HepG2 (cell line): Measurements from ENCODE around the gene SMIM12. TPM values are rescaled to one million over a fixed set of nuclear protein-coding genes. Genes with fewer than 3 reads are reported as not detected.

Experiments used
- ATAC-seq: fragments of 200-7000 bp; cut with Tn5 transposase; 3 replicates; pipeline ENCODE4 v1.9.1; 2020; ENCODE audit warnings: mild to moderate bottlenecking, moderate library complexity
- BruUV-seq: library from RNA; stranded (reverse); fragments of 400-500 nt; replicated peaks from 2 replicates; lab custom pipeline; 2021; lab: Mats Ljungman, UMichigan
- CTCF ChIA-PET: fragments of 300-600 bp; formaldehyde crosslinking; extraction: SDS; loops from one replicate; lab custom pipeline; 2021; ENCODE audit warnings: low total read pairs, inconsistent platforms, low intra/inter-chr PET ratio; lab: Yijun Ruan, JAX
- POLR2A ChIA-PET: fragments of 350-600 bp; sonication (Branson Sonifier 250); formaldehyde crosslinking; loops from one replicate; lab custom pipeline; 2020; ENCODE audit warnings: antibody characterized with exemption, inconsistent platforms; lab: Yijun Ruan, JAX
- DNase-seq: peaks from one replicate; pipeline ENCODE4 v3.0.0-alpha.2; 2015; ENCODE audit warnings: low spot score
- FAIRE-seq: peaks from 3 replicates; lab custom pipeline; 2011; peaks lifted over from hg19 to GRCh38; lab: Jason Lieb, UNC
- H2AFZ ChIP-seq: one replicate; pipeline ENCODE4 v1.6.1; 2011; ENCODE audit warnings: low read length, inconsistent platforms
- H3K27ac ChIP-seq: fragments of 300-600 bp; 3 replicates; pipeline ENCODE4 v1.8.0; 2011; ENCODE audit warnings: mixed run types, mild to moderate bottlenecking, mixed read lengths, low read length, inconsistent platforms; ENCODE audit not compliant: insufficient read depth; ENCODE audit errors: extremely low read length
- H3K27me3 ChIP-seq, 2 experiments: fragments of 200-600 bp in 1 of 2; 2 replicates in 1 of 2; 3 replicates in 1 of 2; pipeline versions ENCODE4 v1.6.0 to v1.8.0; 2011; ENCODE audit warnings: low read length in 2 of 2, mild to moderate bottlenecking in 2 of 2, moderate library complexity in 2 of 2, inconsistent platforms in 1 of 2; ENCODE audit not compliant: insufficient read depth in 2 of 2, control insufficient read depth in 1 of 2
- H3K36me3 ChIP-seq, 2 experiments: fragments of 200-600 bp in 1 of 2; replicated peaks in 1 of 2; 2 replicates in 1 of 2; 3 replicates in 1 of 2; pipeline versions ENCODE4 v1.5.1 to v1.8.0; 2011; ENCODE audit warnings: low read length in 2 of 2, inconsistent platforms in 1 of 2; ENCODE audit not compliant: insufficient read depth in 2 of 2, control insufficient read depth in 1 of 2
- H3K4me1 ChIP-seq: 2 replicates; pipeline ENCODE4 v1.5.1; 2012; ENCODE audit warnings: low read length, inconsistent platforms; ENCODE audit not compliant: insufficient read depth
- H3K4me2 ChIP-seq: 2 replicates; pipeline ENCODE4 v1.6.0; 2011; ENCODE audit warnings: low read depth, low read length, inconsistent platforms
- H3K4me3 ChIP-seq, 3 experiments: fragments of 200-600 bp in 1 of 3; sonication (generic), shearing (Covaris generic) in 1 of 3; replicated peaks in 1 of 3; 2 replicates each; pipeline ENCODE4 v1.5.1; 2011 to 2016; ENCODE audit warnings: low read length in 3 of 3, inconsistent platforms in 2 of 3, low read depth in 2 of 3, mild to moderate bottlenecking in 2 of 3, control low read depth in 1 of 3, mixed read lengths in 1 of 3; ENCODE audit not compliant: insufficient read depth in 1 of 3
- H3K79me2 ChIP-seq: one replicate; pipeline ENCODE4 v1.6.1; 2011; ENCODE audit warnings: low read length, inconsistent platforms; ENCODE audit not compliant: insufficient read depth
- H3K9ac ChIP-seq: 2 replicates; pipeline ENCODE4 v1.6.0; 2011; ENCODE audit warnings: mild to moderate bottlenecking, low read depth, low read length, inconsistent platforms; ENCODE audit not compliant: insufficient read depth
- H3K9me3 ChIP-seq: 2 replicates; pipeline ENCODE4 v1.5.1; 2012; ENCODE audit warnings: mild to moderate bottlenecking, low read length
- H4K20me1 ChIP-seq: 2 replicates; pipeline ENCODE4 v1.6.0; 2011; ENCODE audit warnings: inconsistent platforms, mild to moderate bottlenecking, low read length, moderate library complexity; ENCODE audit not compliant: insufficient read depth
- ATRX ChIP-seq: sonication (generic); formaldehyde crosslinking; IDR thresholded peaks from 2 replicates; pipeline ENCODE4 v1.4.0; 2020; ENCODE audit warnings: missing genetic modification reagents, borderline replicate concordance
- BRD4 ChIP-seq: sonication (generic); formaldehyde crosslinking; IDR thresholded peaks from 2 replicates; pipeline ENCODE4 v1.4.0; 2020; ENCODE audit warnings: missing genetic modification reagents
- FLYWCH1 ChIP-seq: sonication (generic); formaldehyde crosslinking; IDR thresholded peaks from 2 replicates; pipeline ENCODE4 v1.8.1; 2023; ENCODE audit warnings: mild to moderate bottlenecking, missing genetic modification reagents
- GPBP1L1 ChIP-seq: sonication (generic); formaldehyde crosslinking; IDR thresholded peaks from 2 replicates; pipeline ENCODE4 v1.5.0; 2020; ENCODE audit warnings: mild to moderate bottlenecking, missing genetic modification reagents
- HNF4G ChIP-seq, 2 experiments: sonication (generic) in 1 of 2; formaldehyde crosslinking in 1 of 2; IDR thresholded peaks; 2 replicates each; pipeline versions ENCODE4 v1.4.0 to v1.6.1; 2011 to 2020; ENCODE audit warnings: borderline replicate concordance in 2 of 2, low read depth in 2 of 2, mild to moderate bottlenecking in 2 of 2, low read length in 1 of 2, missing genetic modification reagents in 1 of 2, moderate library complexity in 1 of 2
- PAWR ChIP-seq: sonication (generic); formaldehyde crosslinking; IDR thresholded peaks from 2 replicates; pipeline ENCODE4 v1.4.0; 2020; ENCODE audit warnings: missing genetic modification reagents, mild to moderate bottlenecking, borderline replicate concordance
- SYNCRIP ChIP-seq: fragments of 200-400 bp; formaldehyde crosslinking; IDR thresholded peaks from 2 replicates; pipeline ENCODE4 v1.6.1; 2018; ENCODE audit warnings: mild to moderate bottlenecking, low read depth, low read length; ENCODE audit not compliant: insufficient read depth
- ZBTB33 ChIP-seq: sonication (generic); formaldehyde crosslinking; IDR thresholded peaks from 2 replicates; pipeline ENCODE4 v1.4.0; 2020; ENCODE audit warnings: missing genetic modification reagents
- ZBTB40 ChIP-seq, 2 experiments: fragments of 450-650 bp in 1 of 2; sonication (generic) in 1 of 2; formaldehyde crosslinking in 1 of 2; IDR thresholded peaks; 2 replicates each; pipeline versions ENCODE4 v1.6.1 to v1.8.0; 2016 to 2022; ENCODE audit warnings: antibody characterized with exemption in 1 of 2, mild to moderate bottlenecking in 1 of 2, missing genetic modification reagents in 1 of 2
- ZNF788 ChIP-seq: sonication (generic); formaldehyde crosslinking; IDR thresholded peaks from 2 replicates; pipeline ENCODE4 v1.5.0; 2020; ENCODE audit warnings: mild to moderate bottlenecking, missing genetic modification reagents, borderline replicate concordance
- WGBS: methylation state at CpG from one replicate; pipeline ENCODE4 v1.1.6; 2017; ENCODE audit warnings: low lambda C conversion rate; 5-methylcytosine and 5-hydroxymethylcytosine counted together
- in situ Hi-C: cut with HindIII; loops from 2 replicates; pipeline ENCODE4 v1.10.0; 2017; ENCODE audit warnings: low pct_unique_long_range_greater_than_20kb; ENCODE audit not compliant: extremely low pct_ligation_motif_present
- intact Hi-C: fragments of 100-400 bp; cut with micrococcal nuclease; formaldehyde crosslinking; loops from one replicate; pipeline ENCODE4 v1.10.0; 2022; ENCODE audit not compliant: unreplicated experiment
- polyA plus RNA-seq, 8 experiments: library from polyadenylated mRNA; depleted of rRNA in 3 of 8; stranded (reverse) in 7 of 8; unstranded in 1 of 8; fragments of >200 nt; fragmentation: Illumina TruSeq in 4 of 8; extraction: Trizol in 4 of 8; gene quantifications; 2 replicates each; pipeline versions ENCODE4 v1.2.1 to v1.2.3, GENCODE V29; 2011 to 2016; ENCODE audit warnings: low read depth in 4 of 8, missing spikeins in 1 of 8, mixed read lengths in 1 of 8; ENCODE audit not compliant: insufficient read depth in 1 of 8
- total RNA-seq, 5 experiments: library from RNA; depleted of rRNA; stranded (reverse); fragments of >200 nt; fragmentation: Illumina TruSeq; extraction: Trizol; gene quantifications; 2 replicates each; pipeline ENCODE4 v1.2.3, GENCODE V29; 2016; ENCODE audit warnings: low read depth in 1 of 5

The SMIM12 gene
- total and polyA plus RNA-seq, 2 of the 13 experiments (the other 11 are each of a cell fraction or from before 2014, with no cell fraction given), result 20.1 to 41.3 TPM

GRCh38 chr1:34905098-34905459, 45.5 kb upstream of the SMIM12 start:
- Histone ChIP-seq H3K9me3 (no peaks in the 10 kb centered on the region), H3K9ac (no peak overlapping the region), H3K4me3 (no peak overlapping the region), H4K20me1 (no peaks in the 10 kb centered on the region), H3K27me3 (peaks cover 4 to 43% of the 10 kb centered on the region in 2 experiments), H3K4me1 (no peaks in the 10 kb centered on the region), H3K27ac (no peak overlapping the region), H3K79me2 (no peaks in the 10 kb centered on the region), H3K4me2 (no peak overlapping the region), H3K36me3 (no peaks in the 10 kb centered on the region)
- in situ Hi-C loops, result no loop called here
- FAIRE-seq, result no peak
- intact Hi-C loops, result no loop called here
- no CpG with 5 or more reads among the region's 12 CpGs for WGBS
- CTCF ChIA-PET, result no interaction called here
- TF ChIP-seq ZBTB40 (IDR thresholded peaks at IDR 0.05), result no peak
- no peak for TF ChIP-seq ZBTB40 (CRISPR knock-in tag; IDR thresholded peaks at IDR 0.05)
- TF ChIP-seq ZNF788 (CRISPR knock-in tag), result no peak
- TF ChIP-seq HNF4G (IDR thresholded peaks at IDR 0.05; ENCODE audit: borderline replicate concordance, low read depth, low read length), result no peak
- no peak for TF ChIP-seq HNF4G (CRISPR knock-in tag; IDR thresholded peaks at IDR 0.05; ENCODE audit: borderline replicate concordance, low read depth)
- no peak for TF ChIP-seq GPBP1L1 (CRISPR knock-in tag)
- TF ChIP-seq SYNCRIP, result no peak
- TF ChIP-seq FLYWCH1 (CRISPR knock-in tag), result no peak
- TF ChIP-seq ATRX (CRISPR knock-in tag), result no peak
- TF ChIP-seq BRD4 (CRISPR knock-in tag), result no peak
- TF ChIP-seq ZBTB33 (CRISPR knock-in tag), result no peak
- no peak for TF ChIP-seq PAWR (CRISPR knock-in tag)
- TF ChIP-seq, all 625 proteins: peak for 0
- no peak for ATAC-seq
- H2AFZ ChIP-seq, result no peak overlapping the region
- DNase-seq, result no peak
- POLR2A ChIA-PET, result no interaction called here
- BruUV-seq, result no TSS peak
